OCI-LY7 (cell line): ENCODE measurements around the gene B3GNT3. TPM values are rescaled to one million over a fixed set of nuclear protein-coding genes. Genes with fewer than 3 reads are reported as not detected.
A peak's percentile ranks its signal among the peaks of the same experiment; 100 is the strongest.

Source experiments
- BruUV-seq: library from RNA; stranded (reverse); fragments of 400-500 nt; replicated peaks from 2 replicates; lab custom pipeline; 2021; lab: Mats Ljungman, UMichigan
- CTCF ChIA-PET: fragments of 300-600 bp; sonication (Branson Sonifier 250); formaldehyde crosslinking; loops from one replicate; lab custom pipeline; 2022; ENCODE audit warnings: antibody characterized with exemption; ENCODE audit not compliant: unreplicated experiment; lab: Charles Lee
- POLR2A ChIA-PET: fragments of 300-600 bp; sonication (Branson Sonifier 250); formaldehyde crosslinking; loops from one replicate; lab custom pipeline; 2022; ENCODE audit warnings: antibody characterized with exemption; lab: Charles Lee
- DNase-seq: peaks from one replicate; pipeline ENCODE4 v3.0.0-alpha.2; 2015; ENCODE audit warnings: low spot score
- H2AFZ ChIP-seq: fragments of 200-600 bp; sonication (generic), shearing (Covaris generic); 2 replicates; pipeline ENCODE4 v1.6.1; 2014; ENCODE audit warnings: mild to moderate bottlenecking, antibody characterized with exemption, low read length, moderate library complexity
- H3K27ac ChIP-seq: fragments of 200-600 bp; sonication (generic); 2 replicates; pipeline ENCODE4 v1.5.1; 2014; ENCODE audit warnings: mixed run types, low read depth, mild to moderate bottlenecking, moderate library complexity, low read length, inconsistent platforms; ENCODE audit not compliant: poor library complexity, severe bottlenecking
- H3K36me3 ChIP-seq: fragments of 200-600 bp; sonication (generic); 2 replicates; pipeline ENCODE4 v1.6.1; 2014; ENCODE audit warnings: mild to moderate bottlenecking, antibody characterized with exemption, low read length, moderate library complexity, mixed read lengths; ENCODE audit not compliant: insufficient read depth
- H3K4me1 ChIP-seq: fragments of 200-600 bp; sonication (generic); 2 replicates; pipeline ENCODE4 v1.5.1; 2014; ENCODE audit warnings: mild to moderate bottlenecking, low read length; ENCODE audit not compliant: insufficient read depth, poor library complexity, severe bottlenecking
- H3K4me2 ChIP-seq: fragments of 200-600 bp; sonication (generic); 2 replicates; pipeline ENCODE4 v1.6.1; 2014; ENCODE audit warnings: mild to moderate bottlenecking, low read length
- H3K4me3 ChIP-seq: fragments of 200-600 bp; sonication (generic); 2 replicates; pipeline ENCODE4 v1.5.1; 2014; ENCODE audit warnings: mild to moderate bottlenecking, low read depth, low read length; ENCODE audit not compliant: poor library complexity, severe bottlenecking
- H3K79me2 ChIP-seq: fragments of 200-600 bp; sonication (generic); 2 replicates; pipeline ENCODE4 v1.6.1; 2016; ENCODE audit warnings: low read depth, mild to moderate bottlenecking, low read length, moderate library complexity, mixed read lengths; ENCODE audit not compliant: insufficient read depth
- H3K9me2 ChIP-seq: fragments of 200-600 bp; sonication (generic); 2 replicates; pipeline ENCODE4 v1.6.1; 2016; ENCODE audit warnings: mild to moderate bottlenecking, low read length, mixed read lengths; ENCODE audit not compliant: insufficient read depth
- H3K9me3 ChIP-seq: fragments of 200-600 bp; sonication (generic); 2 replicates; pipeline ENCODE4 v1.6.1; 2014; ENCODE audit warnings: mild to moderate bottlenecking, mixed run types, low read length, mixed read lengths
- H4K20me1 ChIP-seq: fragments of 200-600 bp; sonication (generic); 2 replicates; pipeline ENCODE4 v1.6.1; 2014; ENCODE audit warnings: mild to moderate bottlenecking, antibody characterized with exemption, low read length, moderate library complexity, mixed read lengths; ENCODE audit not compliant: insufficient read depth
- CTCF ChIP-seq: fragments of 200-600 bp; sonication (generic); conservative IDR thresholded peaks from 2 replicates; pipeline ENCODE4 v1.5.1; 2014; ENCODE audit warnings: mild to moderate bottlenecking, antibody characterized with exemption, low read length, moderate library complexity, mixed read lengths
- EZH2phosphoT487 ChIP-seq: fragments of 200-600 bp; sonication (generic); IDR thresholded peaks from 2 replicates; pipeline ENCODE4 v1.6.1; 2018; ENCODE audit warnings: low read depth, borderline replicate concordance, mild to moderate bottlenecking, mixed run types, antibody characterized with exemption, low read length, moderate library complexity, mixed read lengths
- intact Hi-C: fragments of 100-400 bp; cut with micrococcal nuclease; formaldehyde crosslinking; loops from one replicate; pipeline ENCODE4 v1.10.0; 2022; ENCODE audit not compliant: unreplicated experiment
- total RNA-seq, 2 experiments: library from RNA; depleted of rRNA in 1 of 2; stranded (reverse); fragments of >200 nt in 1 of 2; shearing (Covaris generic) in 1 of 2; gene quantifications; 2 replicates each; pipeline ENCODE4 v1.2.3, GENCODE V29; 2014 to 2022

Gene B3GNT3
- total RNA-seq, 2 experiments from 2014 or later: not detected

GRCh38 chr19:17778251-17778967 lies 16.5 kb upstream of the B3GNT3 start:
- no peaks in the 10 kb centered on the region for H3K79me2 ChIP-seq
- ChIA-PET CTCF (no interaction called here), POLR2A (interaction anchor here (0.9 kb wide), 1 partner anchor 11 kb away, joined by 4 read pairs; no protein-coding TSS in a partner anchor)
- TF ChIP-seq EZH2phosphoT487: no peak
- no peak for TF ChIP-seq CTCF
- peaks cover 12% of the 10 kb centered on the region for H3K4me1 ChIP-seq
- H3K27ac ChIP-seq: no peak overlapping the region
- peaks cover 83% of the 10 kb centered on the region for H3K36me3 ChIP-seq
- H3K9me3 ChIP-seq: no peaks in the 10 kb centered on the region
- H4K20me1 ChIP-seq: no peaks in the 10 kb centered on the region
- peak; percentile 79 for DNase-seq
- no peak overlapping the region for H3K4me3 ChIP-seq
- BruUV-seq: no TSS peak
- no peak overlapping the region for H3K4me2 ChIP-seq
- no peak overlapping the region for H2AFZ ChIP-seq
- intact Hi-C loops: no loop called here
- no peaks in the 10 kb centered on the region for H3K9me2 ChIP-seq

DNA sequence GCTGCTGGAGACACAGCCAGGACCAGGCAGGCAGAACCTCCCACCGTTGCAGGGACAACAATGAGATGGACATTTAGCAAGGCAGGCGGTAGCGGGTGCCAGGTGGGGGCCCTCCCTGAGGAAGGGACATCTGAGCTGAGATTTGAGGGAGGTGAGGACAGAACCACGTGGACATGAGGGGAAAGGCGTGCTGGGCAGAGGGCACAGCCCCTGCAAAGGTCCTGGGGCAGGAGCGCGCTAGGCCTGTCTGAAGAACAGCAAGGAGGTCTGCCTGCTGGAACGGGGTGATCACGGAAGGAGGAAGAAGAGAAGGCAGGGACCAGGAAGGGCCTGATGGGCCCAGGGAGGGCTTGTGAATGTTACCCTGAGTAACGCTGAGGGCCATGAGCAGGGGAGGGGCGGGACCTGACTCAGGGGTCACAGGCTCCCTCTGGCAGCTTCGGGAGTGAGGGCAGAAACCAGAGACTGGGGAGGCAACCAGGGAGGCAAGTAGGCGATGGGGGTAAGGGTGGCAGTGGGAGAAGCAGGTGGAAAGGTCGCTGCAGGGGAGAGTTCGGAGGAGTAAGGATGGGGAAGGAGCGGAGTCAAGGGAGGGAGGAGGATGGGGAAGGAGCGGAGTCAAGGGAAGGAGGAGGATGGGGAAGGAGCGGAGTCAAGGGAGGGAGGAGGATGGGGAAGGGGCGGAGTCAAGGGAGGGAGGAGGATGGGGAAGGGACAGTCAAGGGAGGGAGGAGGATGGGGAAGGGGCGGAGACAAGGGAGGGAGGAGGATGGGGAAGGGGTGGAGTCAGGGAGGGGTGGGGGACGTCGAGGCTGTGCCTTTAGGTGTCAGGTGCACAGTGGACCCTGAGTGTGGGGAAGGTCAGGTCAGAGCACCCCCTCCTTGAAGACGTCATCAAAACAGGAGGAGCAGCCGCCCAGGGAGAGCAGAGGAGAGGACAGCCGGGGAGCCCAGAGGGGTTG lies 15.7 kb upstream of the B3GNT3 start:
- no peak overlapping the region for H2AFZ ChIP-seq
- no peaks in the 10 kb centered on the region for H3K9me2 ChIP-seq
- H3K79me2 ChIP-seq: no peaks in the 10 kb centered on the region
- POLR2A ChIA-PET: interaction anchor here (0.6 kb wide), 1 partner anchor 302 kb away, joined by 6 read pairs; no protein-coding TSS in a partner anchor
- H3K27ac ChIP-seq: no peak overlapping the region
- no peaks in the 10 kb centered on the region for H4K20me1 ChIP-seq
- H3K4me2 ChIP-seq: no peak overlapping the region
- no peaks in the 10 kb centered on the region for H3K9me3 ChIP-seq
- peaks cover 12% of the 10 kb centered on the region for H3K4me1 ChIP-seq
- BruUV-seq: no TSS peak
- TF ChIP-seq EZH2phosphoT487 (no peak), CTCF (no peak)
- CTCF ChIA-PET: no interaction called here
- no peak for DNase-seq
- intact Hi-C loops: no loop called here
- H3K36me3 ChIP-seq: peaks cover 85% of the 10 kb centered on the region
- H3K4me3 ChIP-seq: no peak overlapping the region
